HCT116 (cell line): ENCODE data around the gene TMEM63A. TPM values are rescaled to one million over a fixed set of nuclear protein-coding genes. Genes with fewer than 3 reads are reported as not detected.

Source experiments
- ATAC-seq: fragments of 200-7000 bp; cut with Tn5 transposase; 2 replicates; pipeline ENCODE4 v1.9.1; 2020; ENCODE audit warnings: mild to moderate bottlenecking, moderate library complexity
- BruUV-seq: library from RNA; stranded (reverse); fragments of 400-500 nt; replicated peaks from 2 replicates; lab custom pipeline; 2021; lab: Mats Ljungman, UMichigan
- CTCF ChIA-PET: fragments of 300-600 bp; sonication (Branson Sonifier 250); formaldehyde crosslinking; loops from one replicate; lab custom pipeline; 2021; ENCODE audit warnings: antibody characterized with exemption; lab: Charles Lee
- POLR2A ChIA-PET: fragments of 300-600, 350-600 bp; sonication (Branson Sonifier 250); formaldehyde crosslinking; loops from one replicate; lab custom pipeline; 2021; ENCODE audit warnings: antibody characterized with exemption; lab: Charles Lee
- RAD21 ChIA-PET, 2 experiments: fragments of 300-600 bp; sonication (Branson Sonifier 250); formaldehyde crosslinking; loops; one replicate each; lab custom pipeline; 2023; ENCODE audit warnings: low total read pairs in 2 of 2; ENCODE audit not compliant: uncharacterized antibody in 2 of 2, unreplicated experiment in 2 of 2, low non-redundant PET in 1 of 2; lab: Charles Lee
- DNase-seq: peaks from one replicate; pipeline ENCODE4 v3.0.0-alpha.2; 2010; ENCODE audit warnings: low read depth, low spot score
- H2AFZ ChIP-seq: fragments of 200-600 bp; shearing (Covaris generic), sonication (generic); 2 replicates; pipeline ENCODE4 v1.6.1; 2017; ENCODE audit warnings: low read depth, mixed run types, mixed read lengths, antibody characterized with exemption, low read length; ENCODE audit not compliant: poor library complexity, severe bottlenecking
- H3K27ac ChIP-seq: 2 replicates; pipeline ENCODE4 v1.5.1; 2012; ENCODE audit warnings: low read depth, low read length
- H3K27me3 ChIP-seq: fragments of 200-600 bp; sonication (generic); 2 replicates; pipeline ENCODE4 v1.6.1; 2016; ENCODE audit warnings: mixed run types, low read length, mixed read lengths; ENCODE audit not compliant: insufficient read depth
- H3K36me3 ChIP-seq, 2 experiments: fragments of 200-500 bp in 1 of 2; fragments of 200-600 bp in 1 of 2; sonication (Bioruptor generic) in 1 of 2; sonication (generic) in 1 of 2; 2 replicates each; pipeline versions ENCODE4 v1.5.1 to v1.6.1; 2014 to 2016; ENCODE audit warnings: low read length in 2 of 2, inconsistent platforms in 1 of 2, mixed read lengths in 1 of 2, mixed run types in 1 of 2; ENCODE audit not compliant: insufficient read depth in 2 of 2, control insufficient read depth in 1 of 2
- H3K4me1 ChIP-seq, 2 experiments: fragments of 200-600 bp in 1 of 2; sonication (generic) in 1 of 2; 2 replicates each; pipeline versions ENCODE4 v1.5.1 to v1.6.1; 2012 to 2017; ENCODE audit warnings: low read length in 2 of 2, inconsistent platforms in 1 of 2, mild to moderate bottlenecking in 1 of 2, mixed read lengths in 1 of 2, mixed run types in 1 of 2, moderate library complexity in 1 of 2; ENCODE audit not compliant: insufficient read depth in 2 of 2, control insufficient read depth in 1 of 2
- H3K4me2 ChIP-seq: fragments of 200-600 bp; sonication (generic); 2 replicates; pipeline ENCODE4 v1.6.1; 2017; ENCODE audit warnings: mixed run types, low read length, mixed read lengths
- H3K4me3 ChIP-seq, 2 experiments: fragments of 200-600 bp in 1 of 2; sonication (generic) in 1 of 2; replicated peaks in 1 of 2; 2 replicates each; pipeline ENCODE4 v1.5.1; 2011 to 2016; ENCODE audit warnings: low read length in 2 of 2, control low read depth in 1 of 2, low read depth in 1 of 2, mild to moderate bottlenecking in 1 of 2, mixed read lengths in 1 of 2, mixed run types in 1 of 2
- H3K79me2 ChIP-seq: fragments of 200-600 bp; sonication (generic); 2 replicates; pipeline ENCODE4 v1.6.1; 2017; ENCODE audit warnings: mild to moderate bottlenecking, mixed run types, low read length, moderate library complexity, mixed read lengths; ENCODE audit not compliant: insufficient read depth
- H3K9ac ChIP-seq: fragments of 200-600 bp; sonication (generic); 2 replicates; pipeline ENCODE4 v1.6.1; 2016; ENCODE audit warnings: low read length, mixed read lengths
- H3K9me2 ChIP-seq: fragments of 200-600 bp; sonication (generic), shearing (Covaris generic); 2 replicates; pipeline ENCODE4 v1.6.1; 2017; ENCODE audit warnings: mixed run types, mild to moderate bottlenecking, moderate library complexity; ENCODE audit not compliant: insufficient read depth
- H3K9me3 ChIP-seq, 2 experiments: fragments of 200-500 bp in 1 of 2; fragments of 200-600 bp in 1 of 2; sonication (Bioruptor generic) in 1 of 2; sonication (generic) in 1 of 2; 2 replicates each; pipeline ENCODE4 v1.6.1; 2014 to 2017; ENCODE audit warnings: low read length in 2 of 2, mixed read lengths in 2 of 2, inconsistent platforms in 1 of 2, low read depth in 1 of 2, mild to moderate bottlenecking in 1 of 2, mixed run types in 1 of 2, moderate library complexity in 1 of 2; ENCODE audit not compliant: control insufficient read depth in 1 of 2, insufficient read depth in 1 of 2
- H4K20me1 ChIP-seq: fragments of 200-600 bp; sonication (generic), shearing (Covaris generic); 2 replicates; pipeline ENCODE4 v1.6.1; 2017; ENCODE audit warnings: mixed run types, mild to moderate bottlenecking, moderate library complexity; ENCODE audit not compliant: insufficient read depth
- CBX3 ChIP-seq: IDR thresholded peaks from 2 replicates; pipeline ENCODE4 v1.6.1; 2012; ENCODE audit warnings: low read depth
- CEBPB ChIP-seq: IDR thresholded peaks from 2 replicates; pipeline ENCODE4 v1.6.1; 2012; ENCODE audit warnings: low read depth
- ELF1 ChIP-seq: IDR thresholded peaks from 2 replicates; pipeline ENCODE4 v1.6.1; 2012; ENCODE audit warnings: low read depth, borderline replicate concordance
- EZH2phosphoT487 ChIP-seq: fragments of 200-600 bp; IDR thresholded peaks from 2 replicates; pipeline ENCODE4 v1.6.1; 2018; ENCODE audit warnings: antibody characterized with exemption, borderline replicate concordance
- JUND ChIP-seq: IDR thresholded peaks from 2 replicates; pipeline ENCODE4 v1.6.1; 2012
- POLR2A ChIP-seq: IDR thresholded peaks from 2 replicates; pipeline ENCODE4 v1.7.0; 2011; ENCODE audit warnings: borderline replicate concordance; ENCODE audit not compliant: insufficient read depth, insufficient read length; ENCODE audit errors: extremely low read depth
- POLR2AphosphoS5 ChIP-seq: IDR thresholded peaks from 2 replicates; pipeline ENCODE4 v1.6.1; 2011; ENCODE audit warnings: mild to moderate bottlenecking, low read depth, low read length, moderate library complexity
- RAD21 ChIP-seq: IDR thresholded peaks from 2 replicates; pipeline ENCODE4 v1.6.1; 2012; ENCODE audit warnings: low read depth, mild to moderate bottlenecking
- SP1 ChIP-seq: IDR thresholded peaks from 2 replicates; pipeline ENCODE4 v1.6.1; 2012; ENCODE audit warnings: low read depth
- TCF7L2 ChIP-seq: IDR thresholded peaks from 2 replicates; pipeline ENCODE4 v1.7.0; 2011; ENCODE audit warnings: borderline replicate concordance, inconsistent platforms; ENCODE audit not compliant: insufficient read depth, insufficient read length; ENCODE audit errors: extremely low read depth
- ZFX ChIP-seq: fragments of 450-650 bp; IDR thresholded peaks from 2 replicates; pipeline ENCODE4 v1.6.1; 2017
- ZNF274 ChIP-seq: fragments of 200-500 bp; sonication (Bioruptor generic); IDR thresholded peaks from 2 replicates; pipeline ENCODE4 v1.6.1; 2014; ENCODE audit warnings: mild to moderate bottlenecking, low read depth, low read length, inconsistent platforms
- intact Hi-C: fragments of 100-400 bp; cut with micrococcal nuclease; formaldehyde crosslinking; loops from 2 replicates; pipeline ENCODE4 v1.10.0; 2022
- total RNA-seq: library from RNA; stranded (reverse); gene quantifications from one replicate; pipeline ENCODE4 v1.2.1, GENCODE V29; 2021; ENCODE audit not compliant: unreplicated experiment
- TF ChIP-seq, protein P1 (sequence below): IDR thresholded peaks from 2 replicates; pipeline ENCODE4 v1.6.1; 2012
- TF ChIP-seq, protein P2 (sequence below): IDR thresholded peaks from 2 replicates; pipeline ENCODE4 v1.6.1; 2012; ENCODE audit warnings: low read depth
- TF ChIP-seq, protein P3 (sequence below): IDR thresholded peaks from 2 replicates; pipeline ENCODE4 v1.6.1; 2012

The TMEM63A gene
- total RNA-seq, 1 experiment from 2014 or later, result 24.4 TPM

- H3K27ac ChIP-seq, result no peak within 1 kb of the TSS
- no peaks in the 10 kb centered on the region for H3K79me2 ChIP-seq
- H3K9me2 ChIP-seq, result no peaks in the 10 kb centered on the region
- H3K9ac ChIP-seq, result no peak within 1 kb of the TSS
- ATAC-seq (no peak), DNase-seq (no peak)
- no peak within 1 kb of the TSS for H3K4me2 ChIP-seq
- H3K4me3 ChIP-seq, result no peak within 1 kb of the TSS
- ChIA-PET CTCF (no interaction called here), POLR2A (interaction anchor here (1.4 kb wide), 1 partner anchor 11 kb away, joined by 3 read pairs; no protein-coding TSS in a partner anchor), RAD21 (no interaction called here)
- no TSS peak for BruUV-seq
- no peak within 1 kb of the TSS for H2AFZ ChIP-seq
- intact Hi-C loops, result loop anchor here (10.0 kb wide), 1 partner anchor 114 kb away; the partner anchor contains the start of gene SRP9
- peaks cover 4 to 20% of the 10 kb centered on the region in 2 experiments; a peak in 3 of 4 replicates for H3K4me1 ChIP-seq
- no peaks in the 10 kb centered on the region for H3K27me3 ChIP-seq
- no peaks in the 10 kb centered on the region for H3K36me3 ChIP-seq
- H3K9me3 ChIP-seq, result no peaks in the 10 kb centered on the region
- H4K20me1 ChIP-seq, result no peaks in the 10 kb centered on the region
- TF ChIP-seq, protein P1, sequence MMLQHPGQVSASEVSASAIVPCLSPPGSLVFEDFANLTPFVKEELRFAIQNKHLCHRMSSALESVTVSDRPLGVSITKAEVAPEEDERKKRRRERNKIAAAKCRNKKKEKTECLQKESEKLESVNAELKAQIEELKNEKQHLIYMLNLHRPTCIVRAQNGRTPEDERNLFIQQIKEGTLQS, result no peak
- TF ChIP-seq JUND, result no peak
- TF ChIP-seq, protein P2, sequence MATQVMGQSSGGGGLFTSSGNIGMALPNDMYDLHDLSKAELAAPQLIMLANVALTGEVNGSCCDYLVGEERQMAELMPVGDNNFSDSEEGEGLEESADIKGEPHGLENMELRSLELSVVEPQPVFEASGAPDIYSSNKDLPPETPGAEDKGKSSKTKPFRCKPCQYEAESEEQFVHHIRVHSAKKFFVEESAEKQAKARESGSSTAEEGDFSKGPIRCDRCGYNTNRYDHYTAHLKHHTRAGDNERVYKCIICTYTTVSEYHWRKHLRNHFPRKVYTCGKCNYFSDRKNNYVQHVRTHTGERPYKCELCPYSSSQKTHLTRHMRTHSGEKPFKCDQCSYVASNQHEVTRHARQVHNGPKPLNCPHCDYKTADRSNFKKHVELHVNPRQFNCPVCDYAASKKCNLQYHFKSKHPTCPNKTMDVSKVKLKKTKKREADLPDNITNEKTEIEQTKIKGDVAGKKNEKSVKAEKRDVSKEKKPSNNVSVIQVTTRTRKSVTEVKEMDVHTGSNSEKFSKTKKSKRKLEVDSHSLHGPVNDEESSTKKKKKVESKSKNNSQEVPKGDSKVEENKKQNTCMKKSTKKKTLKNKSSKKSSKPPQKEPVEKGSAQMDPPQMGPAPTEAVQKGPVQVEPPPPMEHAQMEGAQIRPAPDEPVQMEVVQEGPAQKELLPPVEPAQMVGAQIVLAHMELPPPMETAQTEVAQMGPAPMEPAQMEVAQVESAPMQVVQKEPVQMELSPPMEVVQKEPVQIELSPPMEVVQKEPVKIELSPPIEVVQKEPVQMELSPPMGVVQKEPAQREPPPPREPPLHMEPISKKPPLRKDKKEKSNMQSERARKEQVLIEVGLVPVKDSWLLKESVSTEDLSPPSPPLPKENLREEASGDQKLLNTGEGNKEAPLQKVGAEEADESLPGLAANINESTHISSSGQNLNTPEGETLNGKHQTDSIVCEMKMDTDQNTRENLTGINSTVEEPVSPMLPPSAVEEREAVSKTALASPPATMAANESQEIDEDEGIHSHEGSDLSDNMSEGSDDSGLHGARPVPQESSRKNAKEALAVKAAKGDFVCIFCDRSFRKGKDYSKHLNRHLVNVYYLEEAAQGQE, result no peak
- no peak for TF ChIP-seq TCF7L2
- TF ChIP-seq CBX3, result no peak
- no peak for TF ChIP-seq POLR2A
- TF ChIP-seq ELF1, result no peak
- TF ChIP-seq CEBPB, result no peak
- no peak for TF ChIP-seq POLR2AphosphoS5
- TF ChIP-seq, protein P3, sequence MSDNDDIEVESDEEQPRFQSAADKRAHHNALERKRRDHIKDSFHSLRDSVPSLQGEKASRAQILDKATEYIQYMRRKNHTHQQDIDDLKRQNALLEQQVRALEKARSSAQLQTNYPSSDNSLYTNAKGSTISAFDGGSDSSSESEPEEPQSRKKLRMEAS, result no peak
- TF ChIP-seq ZNF274, result no peak
- no peak for TF ChIP-seq RAD21
- TF ChIP-seq ZFX, result no peak
- no peak for TF ChIP-seq SP1
- TF ChIP-seq EZH2phosphoT487, result no peak
Measured at GRCh38 chr1:225888898-225889601, 6.9 kb upstream of the TMEM63A start, which contains the start of gene LEFTY1. TSS of gene LEFTY1 (minus strand) at chr1:225889146. CDS start at chr1:225889066, 80 bp downstream.
